Endothelial cell of umbilical vein (primary cell): ENCODE measurements around the gene TUBD1. TPM values are rescaled to one million over a fixed set of nuclear protein-coding genes. Genes with fewer than 3 reads are reported as not detected.
A peak's percentile ranks its signal among the peaks of the same experiment; 100 is the strongest.
"Not testable (repeated sequence)": the region's sequence is repeated elsewhere in the genome, so short reads cannot be mapped to it uniquely, and the experiment has no call there.

Experiments
- BruUV-seq: library from RNA; stranded (reverse); fragments of 400-500 nt; replicated peaks from 2 replicates; lab custom pipeline; 2021; lab: Mats Ljungman, UMichigan
- CTCF ChIA-PET: fragments of 300-600, 350-600 bp; sonication (Branson Sonifier 250); formaldehyde crosslinking; loops from one replicate; lab custom pipeline; 2021; ENCODE audit warnings: antibody characterized with exemption, inconsistent platforms; lab: Charles Lee
- POLR2A ChIA-PET: fragments of 300-600, 350-600 bp; sonication (Branson Sonifier 250); formaldehyde crosslinking; loops from one replicate; lab custom pipeline; 2021; ENCODE audit warnings: antibody characterized with exemption, inconsistent platforms; lab: Charles Lee
- DNase-seq: peaks from one replicate; pipeline ENCODE4 v3.0.0-alpha.2; 2011; ENCODE audit warnings: low read depth, low spot score
- FAIRE-seq: peaks from 2 replicates; lab custom pipeline; 2011; peaks lifted over from hg19 to GRCh38; lab: Jason Lieb, UNC
- H2AFZ ChIP-seq: 2 replicates; pipeline ENCODE4 v1.6.0; 2012; ENCODE audit warnings: low read depth, low read length, control low read depth, inconsistent platforms
- H3K27ac ChIP-seq: 2 replicates; pipeline ENCODE4 v1.5.1; 2011; ENCODE audit warnings: low read depth, mild to moderate bottlenecking, control low read depth, low read length, moderate library complexity; ENCODE audit not compliant: insufficient read depth
- H3K27me3 ChIP-seq, 2 experiments: 2 replicates each; pipeline versions ENCODE4 v1.6.0 to v1.6.1; 2011; ENCODE audit warnings: low read length in 2 of 2, mixed read lengths in 1 of 2; ENCODE audit not compliant: control insufficient read depth in 2 of 2, insufficient read depth in 2 of 2
- H3K36me3 ChIP-seq, 2 experiments: 2 replicates in 1 of 2; 3 replicates in 1 of 2; pipeline ENCODE4 v1.5.1; 2011; ENCODE audit warnings: low read length in 2 of 2, mild to moderate bottlenecking in 1 of 2, moderate library complexity in 1 of 2; ENCODE audit not compliant: control insufficient read depth in 2 of 2, insufficient read depth in 2 of 2; ENCODE audit errors: extremely low read depth in 1 of 2
- H3K4me1 ChIP-seq: 3 replicates; pipeline ENCODE4 v1.5.1; 2011; ENCODE audit warnings: mild to moderate bottlenecking, low read length; ENCODE audit not compliant: control insufficient read depth, insufficient read depth; ENCODE audit errors: extremely low read depth
- H3K4me2 ChIP-seq: 2 replicates; pipeline ENCODE4 v1.6.1; 2011; ENCODE audit warnings: low read length, control low read depth, mixed read lengths; ENCODE audit not compliant: insufficient read depth
- H3K4me3 ChIP-seq, 3 experiments: fragments of 200-600 bp in 1 of 3; sonication (generic), shearing (Covaris generic) in 1 of 3; replicated peaks in 1 of 3; 2 replicates each; pipeline ENCODE4 v1.5.1; 2011 to 2016; ENCODE audit warnings: control low read depth in 3 of 3, low read length in 3 of 3, mild to moderate bottlenecking in 2 of 3, inconsistent platforms in 1 of 3, low read depth in 1 of 3, moderate library complexity in 1 of 3; ENCODE audit not compliant: insufficient read depth in 1 of 3
- H3K79me2 ChIP-seq: 2 replicates; pipeline ENCODE4 v1.6.0; 2012; ENCODE audit warnings: low read length, inconsistent platforms; ENCODE audit not compliant: control insufficient read depth, insufficient read depth
- H3K9ac ChIP-seq: replicated peaks from 2 replicates; pipeline ENCODE3; 2011; ENCODE audit warnings: low read length, control low read depth; ENCODE audit not compliant: insufficient read depth; ENCODE audit errors: extremely low read depth
- H3K9me1 ChIP-seq: replicated peaks from 3 replicates; pipeline ENCODE4 v1.6.0; 2011; ENCODE audit warnings: mild to moderate bottlenecking, low read length; ENCODE audit not compliant: control insufficient read depth, insufficient read depth; ENCODE audit errors: extremely low read depth
- H3K9me3 ChIP-seq: replicated peaks from 2 replicates; pipeline ENCODE4 v1.5.1; 2012; ENCODE audit warnings: low read length, inconsistent platforms; ENCODE audit not compliant: control insufficient read depth, insufficient read depth
- H4K20me1 ChIP-seq: replicated peaks from 2 replicates; pipeline ENCODE3; 2011; ENCODE audit warnings: mild to moderate bottlenecking, low read length; ENCODE audit not compliant: control insufficient read depth, insufficient read depth; ENCODE audit errors: extremely low read depth
- FOS ChIP-seq: IDR thresholded peaks from 2 replicates; pipeline ENCODE4 v1.6.1; 2011; ENCODE audit warnings: mild to moderate bottlenecking, low read length, moderate library complexity, borderline replicate concordance; ENCODE audit not compliant: insufficient read depth
- GATA2 ChIP-seq: IDR thresholded peaks from 2 replicates; pipeline ENCODE4 v1.7.0; 2011; ENCODE audit warnings: low read depth, mild to moderate bottlenecking, moderate library complexity, mixed read lengths, low read length; ENCODE audit not compliant: insufficient read length, insufficient read depth
- JUN ChIP-seq: IDR thresholded peaks from 2 replicates; pipeline ENCODE4 v1.6.1; 2011; ENCODE audit warnings: borderline replicate concordance, low read depth; ENCODE audit not compliant: insufficient read length, insufficient read depth
- POLR2A ChIP-seq: IDR thresholded peaks from 2 replicates; pipeline ENCODE4 v1.6.1; 2012; ENCODE audit warnings: low read depth, mild to moderate bottlenecking, control low read depth, low read length
- POLR2AphosphoS5 ChIP-seq: IDR thresholded peaks from 2 replicates; pipeline ENCODE4 v1.6.1; 2012; ENCODE audit warnings: low read depth, mild to moderate bottlenecking, control low read depth, low read length, moderate library complexity; ENCODE audit not compliant: insufficient read depth
- dilution Hi-C: fragments of 300-500 bp; cut with MboI; formaldehyde crosslinking; loops from one replicate; pipeline ENCODE4 v1.15.0; 2019; ENCODE audit warnings: low sequenced_read_pairs; ENCODE audit not compliant: extremely low pct_ligation_motif_present
- intact Hi-C: fragments of 100-400 bp; cut with micrococcal nuclease; formaldehyde crosslinking; loops from one replicate; pipeline ENCODE4 v1.10.0; 2022
- polyA plus RNA-seq, 4 experiments: library from polyadenylated mRNA; depleted of rRNA in 3 of 4; stranded (reverse) in 3 of 4; unstranded in 1 of 4; fragments of >200 nt; gene quantifications; 2 replicates each; pipeline versions ENCODE4 v1.2.1 to v1.2.3, GENCODE V29; 2011 to 2012; ENCODE audit warnings: missing spikeins in 1 of 4
- total RNA-seq: library from RNA; stranded (reverse); gene quantifications from 2 replicates; pipeline ENCODE4 v1.2.3, GENCODE V29; 2021
- TF ChIP-seq, protein P1 (sequence below): IDR thresholded peaks from 2 replicates; pipeline ENCODE4 v1.6.1; 2011; ENCODE audit not compliant: insufficient read depth, insufficient read length
- TF ChIP-seq, protein P2 (sequence below), 2 donors: IDR thresholded peaks; 1 replicate in 1 of 2; 2 replicates in 1 of 2; pipeline ENCODE4 v1.5.1; 2011; ENCODE audit warnings: low read length in 2 of 2, mild to moderate bottlenecking in 2 of 2, moderate library complexity in 2 of 2, control low read depth in 1 of 2, inconsistent platforms in 1 of 2, low read depth in 1 of 2; ENCODE audit not compliant: insufficient read depth in 1 of 2; ENCODE audit errors: extremely low read depth in 1 of 2

TUBD1 gene
- total and polyA plus RNA-seq, 2 donors (not counting 3 experiments of a cell fraction or from before 2014, with no cell fraction given) = 4.9 to 11.3 TPM

DNA sequence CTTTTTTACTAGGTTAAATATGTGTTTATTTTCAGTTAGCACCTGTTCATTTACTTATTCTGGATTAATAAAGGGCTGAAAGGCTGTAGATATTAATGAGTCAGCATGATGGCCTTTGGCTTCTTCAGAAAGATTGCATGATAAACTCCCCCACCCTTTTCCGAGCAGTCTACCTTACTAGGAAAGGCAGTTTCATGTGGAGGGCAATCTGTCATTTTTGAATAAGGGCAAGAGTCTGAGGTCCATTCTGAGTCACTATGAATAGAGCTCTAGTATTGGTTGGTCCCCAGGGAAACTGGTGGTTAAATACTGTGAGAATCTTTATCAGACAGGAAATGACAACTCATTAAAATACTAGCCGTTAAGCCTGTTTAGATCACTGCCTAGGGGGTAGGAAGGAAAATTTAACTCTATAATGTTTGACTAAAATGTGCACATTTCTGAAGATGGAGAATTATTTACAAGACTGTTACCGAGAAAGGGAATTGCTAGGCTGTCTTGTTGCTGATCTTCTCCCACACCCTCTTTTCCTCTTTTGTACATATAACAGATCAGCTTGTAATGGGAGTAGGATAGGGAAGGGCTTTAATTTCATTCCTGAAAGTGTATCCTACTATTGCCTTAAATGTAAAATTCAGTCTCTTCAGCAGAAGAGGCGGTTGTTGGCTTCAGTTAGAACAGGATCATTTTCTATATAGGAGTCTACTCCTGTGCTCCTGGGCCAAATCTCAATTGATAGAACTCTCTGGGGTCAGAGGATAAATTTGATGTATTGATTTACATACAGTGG lies 63.3 kb downstream of the TUBD1 start:
- H2AFZ ChIP-seq = no peak overlapping the region
- intact Hi-C loops = loop anchor here (1.0 kb wide), 4 partner anchors 8 to 73 kb away; no protein-coding TSS in a partner anchor
- BruUV-seq = TSS peak; percentile 89
- H3K4me3 ChIP-seq = peak overlapping the region in 1 of 3 experiments; percentile 28
- peaks cover 32% of the 10 kb centered on the region for H3K4me1 ChIP-seq
- no peaks in the 10 kb centered on the region for H3K27me3 ChIP-seq
- H3K9me1 ChIP-seq = no peaks in the 10 kb centered on the region
- H3K79me2 ChIP-seq = peaks cover 8% of the 10 kb centered on the region
- H3K9me3 ChIP-seq = no peaks in the 10 kb centered on the region
- ChIA-PET CTCF (interaction anchor here (1.0 to 4.9 kb wide), 11 partner anchors 8 to 82 kb away, joined by 3 to 31 read pairs (median 4); no protein-coding TSS in a partner anchor), POLR2A (interaction anchor here (0.6 to 1.7 kb wide), 6 partner anchors 9 to 210 kb away, joined by 3 to 17 read pairs (median 4); partner anchors contain the start of gene CLTC)
- DNase-seq = peak; percentile 99
- H3K4me2 ChIP-seq = peak overlapping the region; percentile 80
- peak overlapping the region; percentile 85 for H3K9ac ChIP-seq
- peak overlapping the region; percentile 97 for H3K27ac ChIP-seq
- TF ChIP-seq FOS = peak; percentile 96
- TF ChIP-seq POLR2A = peak; percentile 15
- TF ChIP-seq, protein P1, sequence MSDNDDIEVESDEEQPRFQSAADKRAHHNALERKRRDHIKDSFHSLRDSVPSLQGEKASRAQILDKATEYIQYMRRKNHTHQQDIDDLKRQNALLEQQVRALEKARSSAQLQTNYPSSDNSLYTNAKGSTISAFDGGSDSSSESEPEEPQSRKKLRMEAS = no peak
- TF ChIP-seq GATA2 = peak; percentile 99
- TF ChIP-seq, protein P2, sequence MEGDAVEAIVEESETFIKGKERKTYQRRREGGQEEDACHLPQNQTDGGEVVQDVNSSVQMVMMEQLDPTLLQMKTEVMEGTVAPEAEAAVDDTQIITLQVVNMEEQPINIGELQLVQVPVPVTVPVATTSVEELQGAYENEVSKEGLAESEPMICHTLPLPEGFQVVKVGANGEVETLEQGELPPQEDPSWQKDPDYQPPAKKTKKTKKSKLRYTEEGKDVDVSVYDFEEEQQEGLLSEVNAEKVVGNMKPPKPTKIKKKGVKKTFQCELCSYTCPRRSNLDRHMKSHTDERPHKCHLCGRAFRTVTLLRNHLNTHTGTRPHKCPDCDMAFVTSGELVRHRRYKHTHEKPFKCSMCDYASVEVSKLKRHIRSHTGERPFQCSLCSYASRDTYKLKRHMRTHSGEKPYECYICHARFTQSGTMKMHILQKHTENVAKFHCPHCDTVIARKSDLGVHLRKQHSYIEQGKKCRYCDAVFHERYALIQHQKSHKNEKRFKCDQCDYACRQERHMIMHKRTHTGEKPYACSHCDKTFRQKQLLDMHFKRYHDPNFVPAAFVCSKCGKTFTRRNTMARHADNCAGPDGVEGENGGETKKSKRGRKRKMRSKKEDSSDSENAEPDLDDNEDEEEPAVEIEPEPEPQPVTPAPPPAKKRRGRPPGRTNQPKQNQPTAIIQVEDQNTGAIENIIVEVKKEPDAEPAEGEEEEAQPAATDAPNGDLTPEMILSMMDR (IDR thresholded peaks at IDR 0.05; ENCODE audit: extremely low read depth in 1 of 2, insufficient read depth in 1 of 2, low read depth in 1 of 2, low read length in 2 of 2) = no peak
- peak; percentile 84 for TF ChIP-seq JUN
- TF ChIP-seq POLR2AphosphoS5 = peak; percentile 69
- no peaks in the 10 kb centered on the region for H3K36me3 ChIP-seq
- peak; percentile 88 for FAIRE-seq
- dilution Hi-C loops = no loop called here
- no peaks in the 10 kb centered on the region for H4K20me1 ChIP-seq

DNA sequence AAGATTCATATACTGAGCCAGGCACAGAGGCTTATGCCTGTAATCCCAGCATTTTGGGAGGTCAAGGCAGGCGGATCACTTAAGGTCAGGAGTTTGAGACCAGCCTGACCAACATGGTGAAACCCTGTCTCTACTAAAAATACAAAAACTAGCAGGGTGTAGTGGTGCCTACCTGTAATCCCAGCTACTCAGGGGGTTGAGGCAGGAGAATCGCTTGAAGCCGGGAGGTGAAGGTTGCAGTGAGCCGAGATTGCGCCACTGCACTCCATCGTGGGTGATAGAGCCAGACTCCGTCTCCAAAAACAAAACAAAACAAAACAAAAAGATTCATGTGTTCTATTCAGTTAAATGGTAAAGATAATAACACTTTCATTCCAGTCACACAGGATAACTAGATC lies 63.9 kb downstream of the TUBD1 start:
- peak overlapping the region; percentile 64 for H3K9ac ChIP-seq

More for the DNA sequence above, 63.9 kb downstream of the TUBD1 start:
- peak overlapping the region; percentile 97 for H3K27ac ChIP-seq
- H3K9me3 ChIP-seq, H3K4me3 ChIP-seq, H3K79me2 ChIP-seq, DNase-seq, H3K9me1 ChIP-seq, H3K27me3 ChIP-seq, H2AFZ ChIP-seq, FAIRE-seq, H4K20me1 ChIP-seq, H3K36me3 ChIP-seq, dilution Hi-C loops: not testable (repeated sequence)
- ChIA-PET CTCF (interaction anchor here (1.0 to 4.9 kb wide), 10 partner anchors 9 to 75 kb away, joined by 3 to 31 read pairs (median 4); no protein-coding TSS in a partner anchor), POLR2A (interaction anchor here (1.5 to 1.7 kb wide), 3 partner anchors 9 to 209 kb away, joined by 4 to 17 read pairs (median 6); partner anchors contain the start of gene CLTC)
- intact Hi-C loops = loop anchor here (1.0 kb wide), 4 partner anchors 8 to 73 kb away; no protein-coding TSS in a partner anchor
- TSS peak; percentile 85 for BruUV-seq
- H3K4me1 ChIP-seq = peaks cover 32% of the 10 kb centered on the region
- H3K4me2 ChIP-seq = peak overlapping the region; percentile 37
